Bronchus fibroblast of lung (primary cell): Measurements from ENCODE around the gene SLC35B3. TPM values are rescaled to one million over a fixed set of nuclear protein-coding genes. Genes with fewer than 3 reads are reported as not detected.

ENCODE experiments used
- total RNA-seq: library from RNA; depleted of rRNA; stranded (reverse); fragments of >200 nt; gene quantifications from 2 replicates; pipeline ENCODE4 v1.2.3, GENCODE V29; 2015

The SLC35B3 gene
- total RNA-seq: 10.9 and 15.0 TPM in 2 replicates

GRCh38 chr6:8435093-8435844 is at the start of gene SLC35B3:
Gene SLC35B3 (minus strand): TSS chr6:8435545.

